Panc1 (cell line): Measurements from ENCODE around the gene THAP9. TPM values are rescaled to one million over a fixed set of nuclear protein-coding genes. Genes with fewer than 3 reads are reported as not detected.

Experiments used
- ATAC-seq: fragments of 200-7000 bp; cut with Tn5 transposase; 2 replicates; pipeline ENCODE4 v1.9.1; 2020; ENCODE audit warnings: mild to moderate bottlenecking, moderate library complexity
- BruUV-seq: library from RNA; stranded (reverse); fragments of 400-500 nt; replicated peaks from 2 replicates; lab custom pipeline; 2021; lab: Mats Ljungman, UMichigan
- CTCF ChIA-PET: fragments of 300-600 bp; sonication (Branson Sonifier 250); formaldehyde crosslinking; loops from one replicate; lab custom pipeline; 2022; ENCODE audit warnings: antibody characterized with exemption; lab: Charles Lee
- POLR2A ChIA-PET: fragments of 300-600 bp; sonication (Branson Sonifier 250); formaldehyde crosslinking; loops from one replicate; lab custom pipeline; 2022; ENCODE audit warnings: antibody characterized with exemption; lab: Charles Lee
- DNase-seq: peaks from one replicate; pipeline ENCODE4 v3.0.0-alpha.2; 2010; ENCODE audit warnings: low read depth, low spot score
- H3K27ac ChIP-seq: 2 replicates; pipeline ENCODE4 v1.5.1; 2011; ENCODE audit warnings: mild to moderate bottlenecking, low read length, inconsistent platforms
- H3K27me3 ChIP-seq: fragments of 200-500 bp; sonication (Bioruptor generic); 2 replicates; pipeline ENCODE4 v1.6.0; 2014; ENCODE audit warnings: low read length, inconsistent platforms; ENCODE audit not compliant: control insufficient read depth, insufficient read depth
- H3K36me3 ChIP-seq: fragments of 200-500 bp; sonication (Bioruptor generic); 2 replicates; pipeline ENCODE4 v1.5.1; 2014; ENCODE audit warnings: inconsistent platforms, mild to moderate bottlenecking, low read length, moderate library complexity; ENCODE audit not compliant: control insufficient read depth, insufficient read depth
- H3K4me1 ChIP-seq: 2 replicates; pipeline ENCODE4 v1.5.1; 2011; ENCODE audit warnings: inconsistent platforms, mild to moderate bottlenecking, low read length, moderate library complexity; ENCODE audit not compliant: control insufficient read depth, insufficient read depth
- H3K4me3 ChIP-seq, 2 experiments: 2 replicates each; pipeline ENCODE4 v1.5.1; 2011 to 2012; ENCODE audit warnings: low read depth in 2 of 2, low read length in 2 of 2, mild to moderate bottlenecking in 2 of 2, inconsistent platforms in 1 of 2, moderate library complexity in 1 of 2
- H3K9me3 ChIP-seq: fragments of 200-500 bp; sonication (Bioruptor generic); 2 replicates; pipeline ENCODE4 v1.5.1; 2014; ENCODE audit warnings: low read depth, mild to moderate bottlenecking, inconsistent platforms, low read length, moderate library complexity; ENCODE audit not compliant: control insufficient read depth, insufficient read depth
- CTCF ChIP-seq: fragments of 450-650 bp; IDR thresholded peaks from 2 replicates; pipeline ENCODE4 v1.5.1; 2017; ENCODE audit warnings: mild to moderate bottlenecking
- POLR2AphosphoS5 ChIP-seq: IDR thresholded peaks from 2 replicates; pipeline ENCODE4 v1.6.1; 2012; ENCODE audit warnings: mild to moderate bottlenecking, low read depth, low read length, moderate library complexity
- SIN3A ChIP-seq: IDR thresholded peaks from 2 replicates; pipeline ENCODE4 v1.6.1; 2012; ENCODE audit warnings: low read depth, mild to moderate bottlenecking, low read length, moderate library complexity, borderline replicate concordance; ENCODE audit not compliant: insufficient read depth
- TCF7L2 ChIP-seq: IDR thresholded peaks from 2 replicates; pipeline ENCODE4 v1.6.1; 2011; ENCODE audit warnings: mild to moderate bottlenecking, low read depth, low read length, inconsistent platforms
- in situ Hi-C: cut with HindIII; loops from 2 replicates; pipeline ENCODE4 v1.10.0; 2016; ENCODE audit warnings: low sequenced_read_pairs, low pct_unique_long_range_greater_than_20kb
- intact Hi-C: fragments of 100-400 bp; cut with micrococcal nuclease; formaldehyde crosslinking; loops from one replicate; pipeline ENCODE4 v1.10.0; 2022; ENCODE audit not compliant: unreplicated experiment
- total RNA-seq: library from RNA; stranded (reverse); gene quantifications from one replicate; pipeline ENCODE4 v1.2.1, GENCODE V29; 2021; ENCODE audit not compliant: unreplicated experiment
- TF ChIP-seq, protein P1 (sequence below), 2 experiments: IDR thresholded peaks; 2 replicates each; pipeline ENCODE4 v1.6.1; 2011 to 2012; ENCODE audit warnings: low read depth in 2 of 2, control low read depth in 1 of 2, low read length in 1 of 2, mild to moderate bottlenecking in 1 of 2, moderate library complexity in 1 of 2; ENCODE audit not compliant: insufficient read depth in 1 of 2

Gene THAP9
- total RNA-seq, 1 experiment from 2014 or later: 3.0 TPM

GRCh38 chr4:82969414-82969813 is 68.9 kb downstream of the THAP9 start:
- H3K9me3 ChIP-seq: no peaks in the 10 kb centered on the region
- no TSS peak for BruUV-seq

More at GRCh38 chr4:82969414-82969813, 68.9 kb downstream of the THAP9 start:
- TF ChIP-seq TCF7L2: no peak
- no peak for TF ChIP-seq CTCF
- no peak for TF ChIP-seq POLR2AphosphoS5
- TF ChIP-seq, protein P1, sequence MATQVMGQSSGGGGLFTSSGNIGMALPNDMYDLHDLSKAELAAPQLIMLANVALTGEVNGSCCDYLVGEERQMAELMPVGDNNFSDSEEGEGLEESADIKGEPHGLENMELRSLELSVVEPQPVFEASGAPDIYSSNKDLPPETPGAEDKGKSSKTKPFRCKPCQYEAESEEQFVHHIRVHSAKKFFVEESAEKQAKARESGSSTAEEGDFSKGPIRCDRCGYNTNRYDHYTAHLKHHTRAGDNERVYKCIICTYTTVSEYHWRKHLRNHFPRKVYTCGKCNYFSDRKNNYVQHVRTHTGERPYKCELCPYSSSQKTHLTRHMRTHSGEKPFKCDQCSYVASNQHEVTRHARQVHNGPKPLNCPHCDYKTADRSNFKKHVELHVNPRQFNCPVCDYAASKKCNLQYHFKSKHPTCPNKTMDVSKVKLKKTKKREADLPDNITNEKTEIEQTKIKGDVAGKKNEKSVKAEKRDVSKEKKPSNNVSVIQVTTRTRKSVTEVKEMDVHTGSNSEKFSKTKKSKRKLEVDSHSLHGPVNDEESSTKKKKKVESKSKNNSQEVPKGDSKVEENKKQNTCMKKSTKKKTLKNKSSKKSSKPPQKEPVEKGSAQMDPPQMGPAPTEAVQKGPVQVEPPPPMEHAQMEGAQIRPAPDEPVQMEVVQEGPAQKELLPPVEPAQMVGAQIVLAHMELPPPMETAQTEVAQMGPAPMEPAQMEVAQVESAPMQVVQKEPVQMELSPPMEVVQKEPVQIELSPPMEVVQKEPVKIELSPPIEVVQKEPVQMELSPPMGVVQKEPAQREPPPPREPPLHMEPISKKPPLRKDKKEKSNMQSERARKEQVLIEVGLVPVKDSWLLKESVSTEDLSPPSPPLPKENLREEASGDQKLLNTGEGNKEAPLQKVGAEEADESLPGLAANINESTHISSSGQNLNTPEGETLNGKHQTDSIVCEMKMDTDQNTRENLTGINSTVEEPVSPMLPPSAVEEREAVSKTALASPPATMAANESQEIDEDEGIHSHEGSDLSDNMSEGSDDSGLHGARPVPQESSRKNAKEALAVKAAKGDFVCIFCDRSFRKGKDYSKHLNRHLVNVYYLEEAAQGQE (IDR thresholded peaks at IDR 0.05; ENCODE audit: insufficient read depth in 1 of 2, low read depth in 2 of 2, low read length in 1 of 2): no peak
- TF ChIP-seq SIN3A: no peak
- ATAC-seq: no peak
- ChIA-PET POLR2A (no interaction called here), CTCF (no interaction called here)
- intact Hi-C loops (no loop called here), in situ Hi-C loops (no loop called here)
- Histone ChIP-seq H3K36me3 (peaks cover 3% of the 10 kb centered on the region; the same call in 1 of the 2 replicates), H3K4me3 (no peak overlapping the region), H3K27me3 (no peaks in the 10 kb centered on the region), H3K4me1 (no peaks in the 10 kb centered on the region), H3K27ac (no peak overlapping the region)
- no peak for DNase-seq

Other genes starting within 250 kb of the THAP9 start
- 2.0 TPM for gene SCD5, start 101.9 kb upstream of the THAP9 start, total RNA-seq
- 107 TPM for gene SEC31A, start 9.6 kb upstream of the THAP9 start, total RNA-seq
- gene LIN54, start 110.1 kb downstream of the THAP9 start, total RNA-seq: 14.5 TPM
- 23.7 TPM for gene COPS4, start 134.4 kb downstream of the THAP9 start, total RNA-seq
- gene PLAC8, start 214.0 kb downstream of the THAP9 start, total RNA-seq: 154 TPM